ENCODE results near the gene XPNPEP3. TPM values are rescaled to one million over a fixed set of nuclear protein-coding genes. Genes with fewer than 3 reads are reported as not detected.

XPNPEP3 gene
- 10 to 100 TPM in 1 of 2 donors, 1 to 10 TPM in 1; 7.2 to 11.0 TPM for total RNA-seq

GRCh38 chr22:40856513-40857308, at the start of gene XPNPEP3, which contains the start of gene ST13:
Gene XPNPEP3 (plus strand): TSS chr22:40857148. CDS start chr22:40857182, 34 bp downstream.
Gene ST13 (minus strand): TSS chr22:40856639. CDS start chr22:40856540, 99 bp downstream.

GRCh38 chr22:40818747-40819598, 38.0 kb upstream of the XPNPEP3 start, which contains the start of gene SLC25A17:
Gene SLC25A17 (minus strand): TSS chr22:40819346. CDS start chr22:40819248, 98 bp downstream.

DNA sequence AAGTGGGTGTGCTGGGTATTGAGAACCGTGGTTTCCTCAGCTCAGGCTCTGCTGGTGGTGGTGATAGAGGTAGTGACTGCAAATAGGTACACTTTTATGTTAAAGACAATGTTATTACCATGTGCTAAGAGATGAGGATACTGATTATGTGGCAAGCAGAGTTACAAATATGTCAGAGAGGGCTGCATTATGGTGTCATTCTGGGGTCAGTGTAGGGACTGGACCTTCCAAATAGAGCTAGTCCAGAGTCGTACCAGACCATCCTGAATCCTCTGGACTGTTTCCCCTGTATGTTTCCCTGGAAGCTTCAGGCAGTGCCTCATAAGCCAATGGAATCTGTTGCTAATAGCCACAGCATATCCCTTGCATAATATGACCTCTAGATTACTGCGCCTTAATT, 5.1 kb downstream of the XPNPEP3 start, which contains the start of gene DNAJB7:
DNAJB7 (minus strand) TSS at position 101 of the 400 bp plus-strand sequence. CDS start 119 bp downstream, outside the sequence.

GRCh38 chr22:40950962-40951794, 94.2 kb downstream of the XPNPEP3 start, which contains the start of gene RBX1:
Gene RBX1 (plus strand): TSS chr22:40951378. CDS start chr22:40951399, 21 bp downstream.

Small RNA genes within 50 kb of the gene (small RNA-seq; reads per million reads assigned to genes)
- gene MIR4766 (0.86 to 2.9 reads per million in 2 donors), gene RF00017 (0 reads per million in 2 donors), gene RNU6-379P (0 reads per million in 2 donors)

Other genes starting within 250 kb of the XPNPEP3 start
- gene MRTFA, start 220.4 kb upstream of the XPNPEP3 start, total RNA-seq, result 10 to 100 TPM; 27.0 to 42.7 TPM
- gene MCHR1, start 177.7 kb upstream of the XPNPEP3 start, total RNA-seq, result 10 to 100 TPM in 1 of 2 donors, 1 to 10 TPM in 1; 6.0 to 16.5 TPM
- 10 to 100 TPM; 17.9 to 35.3 TPM for gene SLC25A17, start 37.8 kb upstream of the XPNPEP3 start, total RNA-seq
- 100 to 1,000 TPM in 1 of 2 donors, 10 to 100 TPM in 1; 70.9 to 134 TPM for gene ST13, start 509 bp upstream of the XPNPEP3 start, total RNA-seq
- gene DNAJB7, start 5.0 kb downstream of the XPNPEP3 start, total RNA-seq, result not detected
- 10 to 100 TPM; 44.7 to 61.6 TPM for gene RBX1, start 94.2 kb downstream of the XPNPEP3 start, total RNA-seq
- 10 to 100 TPM; 44.0 to 52.3 TPM for gene EP300, start 235.4 kb downstream of the XPNPEP3 start, total RNA-seq

All from melanocyte of skin (primary cell).